Panc1 (cell line): ENCODE results near the gene AGAP1. TPM values are rescaled to one million over a fixed set of nuclear protein-coding genes. Genes with fewer than 3 reads are reported as not detected.

ENCODE experiments used
- ATAC-seq: fragments of 200-7000 bp; cut with Tn5 transposase; 2 replicates; pipeline ENCODE4 v1.9.1; 2020; ENCODE audit warnings: mild to moderate bottlenecking, moderate library complexity
- BruUV-seq: library from RNA; stranded (reverse); fragments of 400-500 nt; replicated peaks from 2 replicates; lab custom pipeline; 2021; lab: Mats Ljungman, UMichigan
- CTCF ChIA-PET: fragments of 300-600 bp; sonication (Branson Sonifier 250); formaldehyde crosslinking; loops from one replicate; lab custom pipeline; 2022; ENCODE audit warnings: antibody characterized with exemption; lab: Charles Lee
- POLR2A ChIA-PET: fragments of 300-600 bp; sonication (Branson Sonifier 250); formaldehyde crosslinking; loops from one replicate; lab custom pipeline; 2022; ENCODE audit warnings: antibody characterized with exemption; lab: Charles Lee
- DNase-seq: peaks from one replicate; pipeline ENCODE4 v3.0.0-alpha.2; 2010; ENCODE audit warnings: low read depth, low spot score
- H3K27ac ChIP-seq: 2 replicates; pipeline ENCODE4 v1.5.1; 2011; ENCODE audit warnings: mild to moderate bottlenecking, low read length, inconsistent platforms
- H3K27me3 ChIP-seq: fragments of 200-500 bp; sonication (Bioruptor generic); 2 replicates; pipeline ENCODE4 v1.6.0; 2014; ENCODE audit warnings: low read length, inconsistent platforms; ENCODE audit not compliant: control insufficient read depth, insufficient read depth
- H3K36me3 ChIP-seq: fragments of 200-500 bp; sonication (Bioruptor generic); 2 replicates; pipeline ENCODE4 v1.5.1; 2014; ENCODE audit warnings: inconsistent platforms, mild to moderate bottlenecking, low read length, moderate library complexity; ENCODE audit not compliant: control insufficient read depth, insufficient read depth
- H3K4me1 ChIP-seq: 2 replicates; pipeline ENCODE4 v1.5.1; 2011; ENCODE audit warnings: inconsistent platforms, mild to moderate bottlenecking, low read length, moderate library complexity; ENCODE audit not compliant: control insufficient read depth, insufficient read depth
- H3K4me3 ChIP-seq, 2 experiments: 2 replicates each; pipeline ENCODE4 v1.5.1; 2011 to 2012; ENCODE audit warnings: low read depth in 2 of 2, low read length in 2 of 2, mild to moderate bottlenecking in 2 of 2, inconsistent platforms in 1 of 2, moderate library complexity in 1 of 2
- H3K9me3 ChIP-seq: fragments of 200-500 bp; sonication (Bioruptor generic); 2 replicates; pipeline ENCODE4 v1.5.1; 2014; ENCODE audit warnings: low read depth, mild to moderate bottlenecking, inconsistent platforms, low read length, moderate library complexity; ENCODE audit not compliant: control insufficient read depth, insufficient read depth
- POLR2AphosphoS5 ChIP-seq: IDR thresholded peaks from 2 replicates; pipeline ENCODE4 v1.6.1; 2012; ENCODE audit warnings: mild to moderate bottlenecking, low read depth, low read length, moderate library complexity
- SIN3A ChIP-seq: IDR thresholded peaks from 2 replicates; pipeline ENCODE4 v1.6.1; 2012; ENCODE audit warnings: low read depth, mild to moderate bottlenecking, low read length, moderate library complexity, borderline replicate concordance; ENCODE audit not compliant: insufficient read depth
- TCF7L2 ChIP-seq: IDR thresholded peaks from 2 replicates; pipeline ENCODE4 v1.6.1; 2011; ENCODE audit warnings: mild to moderate bottlenecking, low read depth, low read length, inconsistent platforms
- in situ Hi-C: cut with HindIII; loops from 2 replicates; pipeline ENCODE4 v1.10.0; 2016; ENCODE audit warnings: low sequenced_read_pairs, low pct_unique_long_range_greater_than_20kb
- intact Hi-C: fragments of 100-400 bp; cut with micrococcal nuclease; formaldehyde crosslinking; loops from one replicate; pipeline ENCODE4 v1.10.0; 2022; ENCODE audit not compliant: unreplicated experiment
- total RNA-seq: library from RNA; stranded (reverse); gene quantifications from one replicate; pipeline ENCODE4 v1.2.1, GENCODE V29; 2021; ENCODE audit not compliant: unreplicated experiment
- TF ChIP-seq, protein P1 (sequence below), 2 experiments: IDR thresholded peaks; 2 replicates each; pipeline ENCODE4 v1.6.1; 2011 to 2012; ENCODE audit warnings: low read depth in 2 of 2, control low read depth in 1 of 2, low read length in 1 of 2, mild to moderate bottlenecking in 1 of 2, moderate library complexity in 1 of 2; ENCODE audit not compliant: insufficient read depth in 1 of 2
- TF ChIP-seq, protein P2 (sequence below): fragments of 450-650 bp; IDR thresholded peaks from 2 replicates; pipeline ENCODE4 v1.5.1; 2017; ENCODE audit warnings: mild to moderate bottlenecking

AGAP1 gene
- total RNA-seq, 1 experiment from 2014 or later, result 38.9 TPM

DNA sequence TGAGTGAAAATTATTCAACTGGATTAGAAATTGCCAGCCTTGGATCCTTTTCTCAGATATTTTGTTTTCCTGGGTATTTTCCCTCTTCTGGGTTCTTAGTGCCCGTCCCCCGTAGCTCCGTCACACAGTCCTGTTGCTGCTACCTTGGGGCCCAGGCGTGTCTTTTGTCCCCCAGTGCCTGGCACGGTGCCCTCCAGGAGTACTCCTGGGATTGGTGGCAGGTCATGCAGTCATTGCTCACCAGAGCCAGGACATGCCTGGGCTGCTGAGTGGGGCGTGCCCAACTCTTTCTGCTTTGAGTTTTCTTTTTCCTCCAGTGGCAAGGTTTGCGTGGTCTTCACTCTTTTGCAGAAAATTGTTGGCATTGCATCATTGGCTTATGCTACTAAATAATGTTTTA, 275.2 kb downstream of the AGAP1 start:
- no peak for ATAC-seq
- no peak overlapping the region for H3K4me3 ChIP-seq
- ChIA-PET POLR2A (no interaction called here), CTCF (no interaction called here)
- no peaks in the 10 kb centered on the region for H3K9me3 ChIP-seq
- H3K27ac ChIP-seq, result no peak overlapping the region
- H3K4me1 ChIP-seq, result peaks cover 7% of the 10 kb centered on the region
- H3K36me3 ChIP-seq, result no peaks in the 10 kb centered on the region
- TF ChIP-seq, protein P1, sequence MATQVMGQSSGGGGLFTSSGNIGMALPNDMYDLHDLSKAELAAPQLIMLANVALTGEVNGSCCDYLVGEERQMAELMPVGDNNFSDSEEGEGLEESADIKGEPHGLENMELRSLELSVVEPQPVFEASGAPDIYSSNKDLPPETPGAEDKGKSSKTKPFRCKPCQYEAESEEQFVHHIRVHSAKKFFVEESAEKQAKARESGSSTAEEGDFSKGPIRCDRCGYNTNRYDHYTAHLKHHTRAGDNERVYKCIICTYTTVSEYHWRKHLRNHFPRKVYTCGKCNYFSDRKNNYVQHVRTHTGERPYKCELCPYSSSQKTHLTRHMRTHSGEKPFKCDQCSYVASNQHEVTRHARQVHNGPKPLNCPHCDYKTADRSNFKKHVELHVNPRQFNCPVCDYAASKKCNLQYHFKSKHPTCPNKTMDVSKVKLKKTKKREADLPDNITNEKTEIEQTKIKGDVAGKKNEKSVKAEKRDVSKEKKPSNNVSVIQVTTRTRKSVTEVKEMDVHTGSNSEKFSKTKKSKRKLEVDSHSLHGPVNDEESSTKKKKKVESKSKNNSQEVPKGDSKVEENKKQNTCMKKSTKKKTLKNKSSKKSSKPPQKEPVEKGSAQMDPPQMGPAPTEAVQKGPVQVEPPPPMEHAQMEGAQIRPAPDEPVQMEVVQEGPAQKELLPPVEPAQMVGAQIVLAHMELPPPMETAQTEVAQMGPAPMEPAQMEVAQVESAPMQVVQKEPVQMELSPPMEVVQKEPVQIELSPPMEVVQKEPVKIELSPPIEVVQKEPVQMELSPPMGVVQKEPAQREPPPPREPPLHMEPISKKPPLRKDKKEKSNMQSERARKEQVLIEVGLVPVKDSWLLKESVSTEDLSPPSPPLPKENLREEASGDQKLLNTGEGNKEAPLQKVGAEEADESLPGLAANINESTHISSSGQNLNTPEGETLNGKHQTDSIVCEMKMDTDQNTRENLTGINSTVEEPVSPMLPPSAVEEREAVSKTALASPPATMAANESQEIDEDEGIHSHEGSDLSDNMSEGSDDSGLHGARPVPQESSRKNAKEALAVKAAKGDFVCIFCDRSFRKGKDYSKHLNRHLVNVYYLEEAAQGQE (IDR thresholded peaks at IDR 0.05; ENCODE audit: insufficient read depth in 1 of 2, low read depth in 2 of 2, low read length in 1 of 2), result no peak
- TF ChIP-seq TCF7L2 (no peak), POLR2AphosphoS5 (no peak), SIN3A (no peak)
- DNase-seq, result no peak
- in situ Hi-C loops (no loop called here), intact Hi-C loops (no loop called here)
- H3K27me3 ChIP-seq, result no peaks in the 10 kb centered on the region
- no TSS peak for BruUV-seq

DNA sequence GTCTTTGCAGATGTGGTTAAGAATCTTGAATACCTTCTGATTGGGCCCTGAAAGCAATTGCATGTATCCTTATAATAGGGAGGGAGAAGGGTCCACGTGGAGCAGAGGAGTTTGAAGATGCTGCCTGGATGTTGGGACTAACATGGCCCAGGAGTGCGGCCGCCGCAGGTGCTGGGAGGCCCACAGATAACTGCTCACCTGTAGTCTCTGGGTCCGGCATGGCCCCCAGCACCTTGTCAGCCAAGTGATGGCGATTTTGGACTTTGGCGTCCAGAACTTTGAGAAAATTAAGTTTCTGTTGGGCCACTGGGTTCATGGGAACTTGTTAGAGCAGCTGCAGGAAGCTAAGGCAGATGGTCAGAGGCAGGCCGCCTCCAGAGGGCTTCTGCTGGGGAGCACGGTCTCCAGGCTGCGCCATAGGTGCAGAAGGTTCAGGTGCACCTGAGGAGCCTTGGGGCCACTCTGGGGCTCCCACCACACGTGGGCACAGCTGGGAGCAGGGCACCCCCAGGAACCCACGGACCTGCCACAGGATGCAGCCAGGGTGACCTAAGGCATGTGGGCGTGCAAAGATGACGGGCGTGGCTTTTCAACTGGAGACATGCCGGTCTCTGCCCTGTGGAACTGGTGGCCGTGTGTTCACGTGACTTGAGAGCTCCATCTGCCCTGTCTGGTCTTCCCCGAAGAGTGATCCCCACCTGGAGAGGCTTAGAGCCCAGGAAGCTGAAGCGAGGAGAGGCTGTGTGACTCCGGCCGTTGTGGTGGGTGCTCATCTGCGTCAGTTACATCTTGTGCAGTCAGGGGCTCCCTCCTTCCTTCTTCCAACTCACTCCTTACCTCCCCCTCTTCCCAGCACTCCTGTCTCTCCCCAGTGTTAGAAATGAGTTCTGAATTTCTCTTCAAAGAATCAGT, 277.3 kb downstream of the AGAP1 start:
- Histone ChIP-seq H3K36me3 (no peaks in the 10 kb centered on the region), H3K27ac (no peak overlapping the region), H3K9me3 (no peaks in the 10 kb centered on the region), H3K4me1 (no peaks in the 10 kb centered on the region; the same call in 1 of the 2 replicates), H3K27me3 (no peaks in the 10 kb centered on the region), H3K4me3 (no peak overlapping the region)
- DNase-seq, result no peak
- intact Hi-C loops (no loop called here), in situ Hi-C loops (no loop called here)
- BruUV-seq, result no TSS peak
- no peak for ATAC-seq
- ChIA-PET CTCF (no interaction called here), POLR2A (no interaction called here)
- TF ChIP-seq SIN3A (no peak), POLR2AphosphoS5 (no peak), TCF7L2 (no peak)
- TF ChIP-seq, protein P1 (IDR thresholded peaks at IDR 0.05; ENCODE audit: insufficient read depth in 1 of 2, low read depth in 2 of 2, low read length in 1 of 2), result no peak
- TF ChIP-seq, protein P2, sequence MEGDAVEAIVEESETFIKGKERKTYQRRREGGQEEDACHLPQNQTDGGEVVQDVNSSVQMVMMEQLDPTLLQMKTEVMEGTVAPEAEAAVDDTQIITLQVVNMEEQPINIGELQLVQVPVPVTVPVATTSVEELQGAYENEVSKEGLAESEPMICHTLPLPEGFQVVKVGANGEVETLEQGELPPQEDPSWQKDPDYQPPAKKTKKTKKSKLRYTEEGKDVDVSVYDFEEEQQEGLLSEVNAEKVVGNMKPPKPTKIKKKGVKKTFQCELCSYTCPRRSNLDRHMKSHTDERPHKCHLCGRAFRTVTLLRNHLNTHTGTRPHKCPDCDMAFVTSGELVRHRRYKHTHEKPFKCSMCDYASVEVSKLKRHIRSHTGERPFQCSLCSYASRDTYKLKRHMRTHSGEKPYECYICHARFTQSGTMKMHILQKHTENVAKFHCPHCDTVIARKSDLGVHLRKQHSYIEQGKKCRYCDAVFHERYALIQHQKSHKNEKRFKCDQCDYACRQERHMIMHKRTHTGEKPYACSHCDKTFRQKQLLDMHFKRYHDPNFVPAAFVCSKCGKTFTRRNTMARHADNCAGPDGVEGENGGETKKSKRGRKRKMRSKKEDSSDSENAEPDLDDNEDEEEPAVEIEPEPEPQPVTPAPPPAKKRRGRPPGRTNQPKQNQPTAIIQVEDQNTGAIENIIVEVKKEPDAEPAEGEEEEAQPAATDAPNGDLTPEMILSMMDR, result no peak
